Keratinocyte (primary cell): ENCODE measurements around the gene PCDHAC2. TPM values are rescaled to one million over a fixed set of nuclear protein-coding genes. Genes with fewer than 3 reads are reported as not detected.

ENCODE experiments used
- DNase-seq: peaks from one replicate; pipeline ENCODE4 v3.0.0-alpha.2; 2011; ENCODE audit warnings: low read depth, missing footprints, low spot score
- FAIRE-seq: peaks from 2 replicates; lab custom pipeline; 2011; peaks lifted over from hg19 to GRCh38; lab: Jason Lieb, UNC
- H2AFZ ChIP-seq: 2 replicates; pipeline ENCODE4 v1.6.0; 2012; ENCODE audit warnings: low read length, control low read depth, inconsistent platforms; ENCODE audit not compliant: control insufficient read depth
- H3K27ac ChIP-seq: 2 replicates; pipeline ENCODE4 v1.5.1; 2011; ENCODE audit warnings: low read length; ENCODE audit not compliant: control insufficient read depth, insufficient read depth
- H3K27me3 ChIP-seq: 3 replicates; pipeline ENCODE4 v1.6.0; 2011; ENCODE audit warnings: low read length; ENCODE audit not compliant: control insufficient read depth, insufficient read depth; ENCODE audit errors: extremely low read depth
- H3K36me3 ChIP-seq, 2 experiments: 2 replicates in 1 of 2; 3 replicates in 1 of 2; pipeline ENCODE4 v1.5.1; 2011; ENCODE audit warnings: low read length in 2 of 2, mild to moderate bottlenecking in 1 of 2; ENCODE audit not compliant: control insufficient read depth in 2 of 2, insufficient read depth in 2 of 2; ENCODE audit errors: extremely low read depth in 1 of 2
- H3K4me1 ChIP-seq: 3 replicates; pipeline ENCODE4 v1.5.1; 2011; ENCODE audit warnings: low read length; ENCODE audit not compliant: control insufficient read depth, insufficient read depth; ENCODE audit errors: extremely low read depth
- H3K4me2 ChIP-seq: 3 replicates; pipeline ENCODE4 v1.6.0; 2011; ENCODE audit warnings: low read depth, low read length; ENCODE audit not compliant: control insufficient read depth, insufficient read depth; ENCODE audit errors: extremely low read depth
- H3K4me3 ChIP-seq, 3 experiments: fragments of 200-600 bp in 1 of 3; sonication (generic) in 1 of 3; 2 replicates in 2 of 3; 3 replicates in 1 of 3; pipeline ENCODE4 v1.5.1; 2011 to 2016; ENCODE audit warnings: low read length in 3 of 3, mild to moderate bottlenecking in 3 of 3, control low read depth in 2 of 3, inconsistent platforms in 1 of 3, low read depth in 1 of 3, mixed read lengths in 1 of 3, mixed run types in 1 of 3, moderate library complexity in 1 of 3; ENCODE audit not compliant: control insufficient read depth in 2 of 3, insufficient read depth in 2 of 3; ENCODE audit errors: extremely low read depth in 1 of 3
- H3K79me2 ChIP-seq: 2 replicates; pipeline ENCODE4 v1.6.0; 2012; ENCODE audit warnings: low read length; ENCODE audit not compliant: control insufficient read depth, insufficient read depth
- H3K9ac ChIP-seq: 3 replicates; pipeline ENCODE4 v1.6.0; 2011; ENCODE audit warnings: low read length; ENCODE audit not compliant: control insufficient read depth, insufficient read depth; ENCODE audit errors: extremely low read depth
- H3K9me1 ChIP-seq: 3 replicates; pipeline ENCODE4 v1.6.0; 2011; ENCODE audit warnings: low read length; ENCODE audit not compliant: control insufficient read depth, insufficient read depth; ENCODE audit errors: extremely low read depth
- H3K9me3 ChIP-seq: 2 replicates; pipeline ENCODE4 v1.5.1; 2012; ENCODE audit warnings: low read depth, low read length; ENCODE audit not compliant: control insufficient read depth
- H4K20me1 ChIP-seq: 3 replicates; pipeline ENCODE4 v1.6.0; 2011; ENCODE audit warnings: low read length; ENCODE audit not compliant: control insufficient read depth, insufficient read depth; ENCODE audit errors: extremely low read depth
- EZH2 ChIP-seq: IDR thresholded peaks from one replicate; pipeline ENCODE4 v1.6.1; 2012; ENCODE audit warnings: inconsistent platforms, mild to moderate bottlenecking, low read length, moderate library complexity
- dilution Hi-C: fragments of 300-500 bp; cut with MboI; formaldehyde crosslinking; loops from one replicate; pipeline ENCODE4 v1.7.0; 2020; ENCODE audit warnings: low sequenced_read_pairs; ENCODE audit not compliant: extremely low pct_ligation_motif_present
- polyA plus RNA-seq, 5 experiments: library from polyadenylated mRNA; depleted of rRNA in 3 of 5; stranded (reverse) in 3 of 5; stranded (forward) in 1 of 5; unstranded in 1 of 5; fragments of >200 nt; gene quantifications; 1 replicate in 1 of 5; 2 replicates in 3 of 5; 3 replicates in 1 of 5; pipeline versions ENCODE4 v1.2.1 to v1.2.3, GENCODE V29; 2011 to 2012; ENCODE audit warnings: missing spikeins in 2 of 5, low read depth in 1 of 5, low replicate concordance in 1 of 5
- TF ChIP-seq, protein P1 (sequence below), 3 experiments: IDR thresholded peaks in 1 of 3; conservative IDR thresholded peaks in 1 of 3; optimal IDR thresholded peaks in 1 of 3; 2 replicates in 2 of 3; 3 replicates in 1 of 3; pipeline versions ENCODE3 to v1.5.1; 2011; ENCODE audit warnings: low read length in 3 of 3, mild to moderate bottlenecking in 3 of 3, moderate library complexity in 2 of 3, control low read depth in 1 of 3, inconsistent platforms in 1 of 3; ENCODE audit not compliant: insufficient read depth in 2 of 3; ENCODE audit errors: extremely low read depth in 1 of 3

Gene PCDHAC2
- polyA plus RNA-seq, 1 donor (not counting 4 experiments of a cell fraction or from before 2014, with no cell fraction given): 2.1 TPM

DNA sequence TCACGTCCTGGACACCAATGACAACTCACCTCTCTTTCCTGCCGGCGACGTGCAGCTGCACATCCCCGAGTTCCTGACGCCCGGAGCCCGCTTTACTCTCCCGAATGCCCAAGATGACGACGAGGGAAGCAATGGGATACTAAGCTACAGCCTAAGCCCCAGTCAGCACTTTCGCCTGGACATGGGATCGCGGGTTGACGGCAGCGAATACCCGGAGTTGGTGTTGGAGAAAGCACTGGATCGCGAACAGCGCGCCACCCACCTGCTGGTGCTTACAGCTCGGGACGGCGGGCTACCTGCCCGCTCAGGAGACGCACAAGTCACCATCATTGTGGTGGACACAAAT is 39.1 kb upstream of the PCDHAC2 start:
- no peak overlapping the region for H3K9ac ChIP-seq
- H3K27ac ChIP-seq: no peak overlapping the region
- FAIRE-seq (no peak), DNase-seq (no peak)
- no peaks in the 10 kb centered on the region for H3K9me1 ChIP-seq
- H3K36me3 ChIP-seq: no peaks in the 10 kb centered on the region
- peaks cover 3% of the 10 kb centered on the region for H3K4me1 ChIP-seq
- peaks cover 6% of the 10 kb centered on the region for H3K9me3 ChIP-seq
- dilution Hi-C loops: no loop called here
- H2AFZ ChIP-seq: peak overlapping the region; percentile 72
- peak overlapping the region; percentile 36 to 62 (median 55) for H3K4me3 ChIP-seq
- no peaks in the 10 kb centered on the region for H4K20me1 ChIP-seq
- H3K27me3 ChIP-seq: peaks cover 25% of the 10 kb centered on the region
- peak; percentile 9 for TF ChIP-seq EZH2
- TF ChIP-seq, protein P1, sequence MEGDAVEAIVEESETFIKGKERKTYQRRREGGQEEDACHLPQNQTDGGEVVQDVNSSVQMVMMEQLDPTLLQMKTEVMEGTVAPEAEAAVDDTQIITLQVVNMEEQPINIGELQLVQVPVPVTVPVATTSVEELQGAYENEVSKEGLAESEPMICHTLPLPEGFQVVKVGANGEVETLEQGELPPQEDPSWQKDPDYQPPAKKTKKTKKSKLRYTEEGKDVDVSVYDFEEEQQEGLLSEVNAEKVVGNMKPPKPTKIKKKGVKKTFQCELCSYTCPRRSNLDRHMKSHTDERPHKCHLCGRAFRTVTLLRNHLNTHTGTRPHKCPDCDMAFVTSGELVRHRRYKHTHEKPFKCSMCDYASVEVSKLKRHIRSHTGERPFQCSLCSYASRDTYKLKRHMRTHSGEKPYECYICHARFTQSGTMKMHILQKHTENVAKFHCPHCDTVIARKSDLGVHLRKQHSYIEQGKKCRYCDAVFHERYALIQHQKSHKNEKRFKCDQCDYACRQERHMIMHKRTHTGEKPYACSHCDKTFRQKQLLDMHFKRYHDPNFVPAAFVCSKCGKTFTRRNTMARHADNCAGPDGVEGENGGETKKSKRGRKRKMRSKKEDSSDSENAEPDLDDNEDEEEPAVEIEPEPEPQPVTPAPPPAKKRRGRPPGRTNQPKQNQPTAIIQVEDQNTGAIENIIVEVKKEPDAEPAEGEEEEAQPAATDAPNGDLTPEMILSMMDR (optimal IDR thresholded peaks at IDR 0.05 in 1 of 3, IDR thresholded peaks at IDR 0.05 in 1 of 3, conservative IDR thresholded peaks at IDR 0.05 in 1 of 3; ENCODE audit: extremely low read depth in 1 of 3, insufficient read depth in 2 of 3, low read length in 3 of 3): no peak
- H3K79me2 ChIP-seq: no peaks in the 10 kb centered on the region
- H3K4me2 ChIP-seq: peak overlapping the region; percentile 69

DNA sequence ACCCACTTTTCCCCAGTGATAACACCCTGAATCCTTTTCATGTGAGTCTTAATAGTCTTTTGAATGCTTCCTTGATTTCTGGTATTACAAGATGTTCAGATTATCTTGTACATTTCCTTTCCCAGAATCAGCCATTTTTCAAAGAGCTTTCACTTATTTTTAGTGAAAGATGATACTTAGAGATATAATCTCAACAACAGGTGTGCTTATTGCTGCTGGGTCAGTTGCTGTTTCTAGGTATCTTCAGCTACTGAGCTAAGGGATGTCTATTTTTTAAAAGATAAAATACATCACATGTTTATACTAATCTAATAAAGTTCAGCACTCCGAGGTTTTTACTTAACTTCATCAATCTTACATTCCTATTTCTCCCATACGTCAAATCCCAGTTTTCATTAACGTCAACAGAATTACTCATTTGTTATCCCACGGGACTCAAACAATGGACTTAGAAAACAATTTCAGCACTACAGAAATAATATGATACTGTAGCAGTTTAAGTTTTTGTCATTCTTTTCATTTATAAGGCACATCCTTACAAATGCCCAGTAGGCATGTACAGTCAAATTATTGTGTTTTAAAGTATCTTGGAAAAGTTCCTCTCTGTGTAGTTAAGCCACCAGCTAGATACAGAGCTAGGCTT is 31.2 kb upstream of the PCDHAC2 start:
- H3K4me2 ChIP-seq: no peak overlapping the region
- no peak overlapping the region for H3K4me3 ChIP-seq
- TF ChIP-seq, protein P1 (optimal IDR thresholded peaks at IDR 0.05 in 1 of 3, IDR thresholded peaks at IDR 0.05 in 1 of 3, conservative IDR thresholded peaks at IDR 0.05 in 1 of 3; ENCODE audit: extremely low read depth in 1 of 3, insufficient read depth in 2 of 3, low read length in 3 of 3): no peak
- TF ChIP-seq EZH2: no peak
- no peaks in the 10 kb centered on the region for H3K9me1 ChIP-seq
- FAIRE-seq: no peak
- H3K27ac ChIP-seq: no peak overlapping the region
- no peaks in the 10 kb centered on the region for H3K79me2 ChIP-seq
- no peaks in the 10 kb centered on the region for H3K27me3 ChIP-seq
- no peaks in the 10 kb centered on the region for H3K4me1 ChIP-seq
- dilution Hi-C loops: no loop called here
- no peaks in the 10 kb centered on the region for H3K9me3 ChIP-seq
- H2AFZ ChIP-seq: no peak overlapping the region
- no peak for DNase-seq
- no peaks in the 10 kb centered on the region for H4K20me1 ChIP-seq
- no peaks in the 10 kb centered on the region for H3K36me3 ChIP-seq
- no peak overlapping the region for H3K9ac ChIP-seq
